K562 (cell line): Measurements from ENCODE around the gene RPS8. TPM values are rescaled to one million over a fixed set of nuclear protein-coding genes. Genes with fewer than 3 reads are reported as not detected.

Experiments used
- BCOR ChIP-seq: fragments of 450-650 bp; IDR thresholded peaks from 2 replicates; pipeline ENCODE4 v1.6.1; 2016
- COPS2 ChIP-seq: fragments of 450-650 bp; conservative IDR thresholded peaks from 2 replicates; pipeline ENCODE4 v1.6.1; 2016; ENCODE audit warnings: mild to moderate bottlenecking, moderate library complexity
- CSDE1 ChIP-seq, 2 experiments: fragments of 450-650 bp; IDR thresholded peaks; 2 replicates each; pipeline ENCODE4 v1.6.1; 2016; ENCODE audit warnings: mild to moderate bottlenecking in 1 of 2
- E2F3 ChIP-seq: fragments of 250-450 bp; sonication (Bioruptor Pico); IDR thresholded peaks from 2 replicates; pipeline ENCODE4 v1.4.0; 2020; ENCODE audit warnings: mild to moderate bottlenecking
- ELF1 ChIP-seq: fragments of 200-800 bp; sonication (Bioruptor generic); IDR thresholded peaks from 2 replicates; pipeline ENCODE4 v1.6.1; 2016; ENCODE audit warnings: missing genetic modification characterization, missing compliant biosample characterization
- GATAD2A ChIP-seq: fragments of 450-650 bp; IDR thresholded peaks from 2 replicates; pipeline ENCODE4 v1.6.1; 2017
- JUNB ChIP-seq: fragments of 450-650 bp; formaldehyde crosslinking; conservative IDR thresholded peaks from 2 replicates; pipeline ENCODE4 v1.4.0; 2020; ENCODE audit warnings: mild to moderate bottlenecking
- KAT7 ChIP-seq: sonication (generic); formaldehyde crosslinking; IDR thresholded peaks from 2 replicates; pipeline ENCODE4 v1.8.0; 2022; ENCODE audit warnings: missing genetic modification reagents, mild to moderate bottlenecking, borderline replicate concordance
- MYC ChIP-seq, 2 experiments: fragments of 250-450 bp in 1 of 2; sonication (Bioruptor Pico) in 1 of 2; IDR thresholded peaks; 2 replicates each; pipeline versions ENCODE4 v1.5.1 to v1.6.1; 2012 to 2021; ENCODE audit warnings: low read depth in 2 of 2, borderline replicate concordance in 1 of 2, improper control_type of control experiment in 1 of 2, low read length in 1 of 2, mild to moderate bottlenecking in 1 of 2, moderate library complexity in 1 of 2
- NFXL1 ChIP-seq: fragments of 450-650 bp; formaldehyde crosslinking; IDR thresholded peaks from 2 replicates; pipeline ENCODE4 v1.4.0; 2021; ENCODE audit warnings: mild to moderate bottlenecking
- PPARD ChIP-seq: fragments of 250-450 bp; sonication (Bioruptor Pico); IDR thresholded peaks from 2 replicates; pipeline ENCODE4 v1.8.0; 2022; ENCODE audit warnings: inconsistent platforms, mild to moderate bottlenecking, moderate library complexity
- SNIP1 ChIP-seq: fragments of 450-650 bp; IDR thresholded peaks from 2 replicates; pipeline ENCODE4 v1.7.1; 2017; ENCODE audit warnings: low read depth, mild to moderate bottlenecking
- SNRNP70 ChIP-seq: fragments of 200-400 bp; formaldehyde crosslinking; optimal IDR thresholded peaks from 2 replicates; pipeline ENCODE3; 2017; ENCODE audit warnings: low read depth, low read length
- SOX6 ChIP-seq: fragments of 450-650 bp; IDR thresholded peaks from 2 replicates; pipeline ENCODE4 v1.6.1; 2014; ENCODE audit warnings: mild to moderate bottlenecking
- TBP ChIP-seq: optimal IDR thresholded peaks from 2 replicates; pipeline ENCODE3; 2011; ENCODE audit warnings: low read depth, low read length, improper control_type of control experiment
- ZBTB5 ChIP-seq: fragments of 450-650 bp; IDR thresholded peaks from 2 replicates; pipeline ENCODE4 v1.6.1; 2017; ENCODE audit warnings: antibody characterized with exemption
- ZEB2 ChIP-seq: fragments of 450-650 bp; IDR thresholded peaks from 2 replicates; pipeline ENCODE4 v1.6.1; 2016
- ZNF384 ChIP-seq: IDR thresholded peaks from 2 replicates; pipeline ENCODE4 v1.6.1; 2012; ENCODE audit warnings: low read depth, low read length, improper control_type of control experiment
- polyA plus RNA-seq, 8 experiments: library from polyadenylated mRNA; depleted of rRNA in 4 of 8; stranded (reverse) in 5 of 8; unstranded in 3 of 8; fragments of >200 nt; fragmentation: Nextera tagmentation in 2 of 8; fragmentation: Illumina TruSeq in 1 of 8; extraction: Ambion mirVana in 2 of 8; extraction: Trizol in 1 of 8; gene quantifications; 2 replicates each; pipeline versions ENCODE4 v1.2.1 to v1.2.3, GENCODE V29; 2011 to 2014; ENCODE audit warnings: inconsistent platforms in 1 of 8, missing spikeins in 1 of 8
- total RNA-seq, 7 experiments: library from RNA; depleted of rRNA in 6 of 7; stranded (reverse); fragments of >200 nt in 6 of 7; fragmentation: Illumina TruSeq in 2 of 7; extraction: Trizol in 2 of 7; gene quantifications; 2 replicates each; pipeline versions ENCODE4 v1.2.1 to v1.2.3, GENCODE V29; 2011 to 2021; ENCODE audit warnings: low replicate concordance in 1 of 7
- TF ChIP-seq, protein P1 (sequence below): fragments of 250-450 bp; sonication (Bioruptor Pico); IDR thresholded peaks from 2 replicates; pipeline ENCODE4 v1.5.0; 2021; ENCODE audit warnings: mild to moderate bottlenecking, moderate library complexity
- TF ChIP-seq, protein P2 (sequence below): fragments of 450-650 bp; formaldehyde crosslinking; IDR thresholded peaks from 2 replicates; pipeline ENCODE4 v1.4.0; 2020; ENCODE audit warnings: mild to moderate bottlenecking, moderate library complexity
- TF ChIP-seq, protein P3 (sequence below): fragments of 450-650 bp; formaldehyde crosslinking; IDR thresholded peaks from 2 replicates; pipeline ENCODE4 v1.4.0; 2020; ENCODE audit warnings: mild to moderate bottlenecking, moderate library complexity

Gene RPS8
- total and polyA plus RNA-seq, 9 of the 15 experiments (the other 6 are each of a cell fraction or from before 2014, with no cell fraction given): 2,431 to 4,168 (median 3,109) TPM

DNA sequence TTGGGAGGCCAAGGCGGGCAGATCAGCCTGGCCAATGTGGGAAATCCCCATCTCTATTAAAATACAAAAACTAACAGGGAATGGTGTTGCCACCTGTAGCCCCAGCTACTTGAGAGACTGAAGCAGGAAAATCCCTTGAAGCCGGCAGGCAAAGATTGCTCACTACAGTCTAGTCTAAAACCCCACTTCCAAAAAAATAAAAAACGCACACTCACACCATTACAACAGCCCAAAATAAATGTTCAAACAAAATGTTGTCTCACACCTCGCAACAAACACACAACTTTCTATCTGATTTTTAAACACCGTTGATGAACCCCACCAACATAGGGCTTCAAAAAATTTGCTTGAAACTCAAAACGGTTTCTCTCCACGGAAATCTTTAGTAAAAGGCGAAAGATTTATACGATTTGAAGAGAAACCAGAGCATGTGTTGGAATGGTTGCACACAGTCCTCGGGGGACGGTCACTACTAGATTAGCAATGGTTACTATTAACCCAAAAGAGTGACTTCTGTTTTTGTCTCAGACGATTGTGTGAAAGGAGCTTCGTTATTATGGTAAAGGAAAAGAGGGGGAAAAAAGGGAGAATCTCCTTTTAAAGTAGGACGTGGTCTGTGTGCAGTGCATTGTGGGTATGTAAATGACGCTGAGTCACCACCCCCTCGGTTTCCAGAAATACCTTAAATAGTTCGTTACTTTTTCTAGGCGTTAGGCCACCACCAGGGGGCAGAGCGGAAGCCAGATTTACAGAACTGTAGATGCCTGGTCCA, 44.4 kb upstream of the RPS8 start, which contains the start of gene RNU5D-1 (continued):
- TF ChIP-seq, protein P1, sequence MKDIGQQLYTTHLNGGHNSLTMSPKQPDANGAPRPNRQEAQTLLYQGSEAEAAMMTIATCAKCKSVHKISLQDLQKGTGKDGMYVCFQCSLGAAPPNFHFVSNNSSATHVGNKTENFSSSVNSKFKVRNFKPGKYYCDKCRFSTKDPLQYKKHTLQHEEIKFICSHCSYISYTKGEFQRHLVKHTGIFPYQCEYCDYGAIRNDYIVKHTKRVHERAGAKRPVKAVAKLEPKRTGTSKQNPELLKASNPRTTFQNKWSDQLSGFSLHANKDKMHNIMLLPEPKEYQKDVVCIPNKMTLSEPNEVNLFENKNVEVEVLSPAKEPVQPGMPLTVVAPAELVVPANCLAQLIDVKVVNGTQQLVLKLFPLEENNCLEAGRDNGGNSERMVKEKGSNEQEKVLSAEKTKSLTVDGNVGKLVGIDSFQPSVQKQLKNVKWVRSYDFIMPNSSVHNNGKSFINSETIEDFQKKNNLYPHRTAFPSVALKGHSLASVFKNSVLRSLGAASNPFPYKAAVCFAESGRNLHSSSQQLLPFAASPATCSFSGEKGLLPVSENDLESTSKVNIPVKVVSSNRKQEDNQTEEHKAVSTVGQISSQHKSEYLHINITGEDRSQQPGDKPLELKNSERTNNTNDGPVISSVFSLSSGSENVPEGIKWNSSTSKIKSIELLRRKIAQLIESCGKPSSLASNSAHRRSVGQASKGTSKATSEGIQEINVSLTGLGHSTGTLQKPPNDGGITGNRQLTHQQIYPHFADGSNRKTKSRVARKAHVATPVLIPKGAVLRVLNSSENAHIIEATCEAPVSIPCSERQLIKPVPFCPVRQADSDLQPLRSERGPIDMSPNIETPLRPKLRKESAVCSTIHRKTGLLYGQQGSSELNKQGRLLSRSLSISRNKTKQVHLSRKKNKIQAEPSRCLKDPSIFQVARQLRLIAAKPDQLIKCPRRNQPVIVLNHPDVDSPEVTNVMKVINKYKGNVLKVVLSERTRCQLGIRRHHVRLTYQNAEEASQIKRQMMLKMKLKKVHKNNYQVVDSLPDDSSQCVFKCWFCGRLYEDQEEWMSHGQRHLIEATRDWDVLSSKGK: peak; percentile 96
- TF ChIP-seq JUNB (CRISPR knock-in tag): peak; percentile 45; the same call in 1 of the 2 replicates
- TF ChIP-seq NFXL1 (CRISPR knock-in tag): peak; percentile 95
- 0 out of 2 replicates have a peak, but pooled peaks have one; percentile 83 for TF ChIP-seq BCOR
- TF ChIP-seq MYC (IDR thresholded peaks at IDR 0.05; ENCODE audit: low read depth, low read length): no peak; the same call in none of the 2 replicates
- TF ChIP-seq MYC (CRISPR knock-in tag; IDR thresholded peaks at IDR 0.05; ENCODE audit: borderline replicate concordance, low read depth): peak; percentile 88; the same call in 1 of the 2 replicates
- no peak for TF ChIP-seq SNRNP70
- 0 out of 2 replicates have a peak, but pooled peaks have one; percentile 43 for TF ChIP-seq ZBTB5
- TF ChIP-seq COPS2: no peak
- no peak; the same call in 1 of the 2 replicates for TF ChIP-seq KAT7 (CRISPR knock-in tag)
- peak; percentile 48 for TF ChIP-seq GATAD2A
- peak; percentile 50; the same call in 1 of the 2 replicates for TF ChIP-seq ELF1 (tag)
- peak; percentile 75 for TF ChIP-seq SOX6
- TF ChIP-seq, protein P2, sequence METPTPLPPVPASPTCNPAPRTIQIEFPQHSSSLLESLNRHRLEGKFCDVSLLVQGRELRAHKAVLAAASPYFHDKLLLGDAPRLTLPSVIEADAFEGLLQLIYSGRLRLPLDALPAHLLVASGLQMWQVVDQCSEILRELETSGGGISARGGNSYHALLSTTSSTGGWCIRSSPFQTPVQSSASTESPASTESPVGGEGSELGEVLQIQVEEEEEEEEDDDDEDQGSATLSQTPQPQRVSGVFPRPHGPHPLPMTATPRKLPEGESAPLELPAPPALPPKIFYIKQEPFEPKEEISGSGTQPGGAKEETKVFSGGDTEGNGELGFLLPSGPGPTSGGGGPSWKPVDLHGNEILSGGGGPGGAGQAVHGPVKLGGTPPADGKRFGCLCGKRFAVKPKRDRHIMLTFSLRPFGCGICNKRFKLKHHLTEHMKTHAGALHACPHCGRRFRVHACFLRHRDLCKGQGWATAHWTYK (CRISPR knock-in tag): peak; percentile 98
- peak; percentile 28; the same call in 1 of the 2 replicates for TF ChIP-seq ZNF384
- peak; percentile 55 for TF ChIP-seq SNIP1
- 0 out of 2 replicates have a peak, but pooled peaks have one; percentile 79 for TF ChIP-seq ZEB2
- TF ChIP-seq E2F3 (CRISPR knock-in tag): peak; percentile 93
- no peak for TF ChIP-seq TBP
- TF ChIP-seq PPARD: no peak
- TF ChIP-seq, protein P3, sequence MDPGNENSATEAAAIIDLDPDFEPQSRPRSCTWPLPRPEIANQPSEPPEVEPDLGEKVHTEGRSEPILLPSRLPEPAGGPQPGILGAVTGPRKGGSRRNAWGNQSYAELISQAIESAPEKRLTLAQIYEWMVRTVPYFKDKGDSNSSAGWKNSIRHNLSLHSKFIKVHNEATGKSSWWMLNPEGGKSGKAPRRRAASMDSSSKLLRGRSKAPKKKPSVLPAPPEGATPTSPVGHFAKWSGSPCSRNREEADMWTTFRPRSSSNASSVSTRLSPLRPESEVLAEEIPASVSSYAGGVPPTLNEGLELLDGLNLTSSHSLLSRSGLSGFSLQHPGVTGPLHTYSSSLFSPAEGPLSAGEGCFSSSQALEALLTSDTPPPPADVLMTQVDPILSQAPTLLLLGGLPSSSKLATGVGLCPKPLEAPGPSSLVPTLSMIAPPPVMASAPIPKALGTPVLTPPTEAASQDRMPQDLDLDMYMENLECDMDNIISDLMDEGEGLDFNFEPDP (CRISPR knock-in tag): peak; percentile 97
- TF ChIP-seq CSDE1 (IDR thresholded peaks at IDR 0.05): peak in 1 of 2 experiments; percentile 100; a peak in 2 of 4 replicates
